LHCN-M2 (cell line): Measurements from ENCODE around the gene RPL10. TPM values are rescaled to one million over a fixed set of nuclear protein-coding genes. Genes with fewer than 3 reads are reported as not detected.

Experiments used
- DNase-seq: peaks from one replicate; pipeline ENCODE4 v3.0.0-alpha.2; 2012; ENCODE audit warnings: low read depth
- total RNA-seq: library from RNA; depleted of rRNA; stranded (reverse); fragments of >200 nt; gene quantifications from 2 replicates; pipeline ENCODE4 v1.2.3, GENCODE V29; 2014

The RPL10 gene
- total RNA-seq, 1 experiment from 2014 or later = 4,535 TPM

GRCh38 chrX:154362085-154362742 is 36.0 kb upstream of the RPL10 start:
- DNase-seq = no peak

- no peak for DNase-seq
Measured at GRCh38 chrX:154363706-154364439, 34.3 kb upstream of the RPL10 start.

GRCh38 chrX:154365052-154365600 is 33.1 kb upstream of the RPL10 start:
- DNase-seq = no peak

- DNase-seq = no peak
Measured at GRCh38 chrX:154365997-154366665, 32.0 kb upstream of the RPL10 start.

- DNase-seq = peak; percentile 90
Measured at GRCh38 chrX:154366666-154367055, 31.5 kb upstream of the RPL10 start.

- DNase-seq = no peak
Measured at GRCh38 chrX:154367474-154368308, 30.5 kb upstream of the RPL10 start.

- DNase-seq = peak; percentile 96
Measured at GRCh38 chrX:154368630-154369448, 29.3 kb upstream of the RPL10 start.

GRCh38 chrX:154369449-154370299 is 28.5 kb upstream of the RPL10 start:
- peak; percentile 94 for DNase-seq

GRCh38 chrX:154370300-154371016 is 27.7 kb upstream of the RPL10 start:
- no peak for DNase-seq

GRCh38 chrX:154371017-154371788 is 27.0 kb upstream of the RPL10 start:
- DNase-seq = peak; percentile 92

GRCh38 chrX:154371789-154372300 is 26.3 kb upstream of the RPL10 start:
- no peak for DNase-seq

- no peak for DNase-seq
Measured at GRCh38 chrX:154372612-154373022, 25.6 kb upstream of the RPL10 start.

- DNase-seq = peak; percentile 77
Measured at GRCh38 chrX:154373340-154374306, 24.6 kb upstream of the RPL10 start.

- no peak for DNase-seq
Measured at GRCh38 chrX:154374313-154375155, 23.6 kb upstream of the RPL10 start, which contains the start of gene FLNA. TSS of gene FLNA (minus strand) at chrX:154374634. CDS start at chrX:154371245, 3,389 bp downstream.

GRCh38 chrX:154375156-154375504 is 23.0 kb upstream of the RPL10 start:
- DNase-seq = no peak

GRCh38 chrX:154376774-154377173 is 21.4 kb upstream of the RPL10 start:
- no peak for DNase-seq
